ENCODE data around the gene QSOX2. TPM values are rescaled to one million over a fixed set of nuclear protein-coding genes. Genes with fewer than 3 reads are reported as not detected.
"Not testable (repeated sequence)": the region's sequence is repeated elsewhere in the genome, so short reads cannot be mapped to it uniquely, and the experiment has no call there.

QSOX2 gene
- polyA plus RNA-seq, 4 donors = 1.4 to 11.0 (median 4.3) TPM

DNA sequence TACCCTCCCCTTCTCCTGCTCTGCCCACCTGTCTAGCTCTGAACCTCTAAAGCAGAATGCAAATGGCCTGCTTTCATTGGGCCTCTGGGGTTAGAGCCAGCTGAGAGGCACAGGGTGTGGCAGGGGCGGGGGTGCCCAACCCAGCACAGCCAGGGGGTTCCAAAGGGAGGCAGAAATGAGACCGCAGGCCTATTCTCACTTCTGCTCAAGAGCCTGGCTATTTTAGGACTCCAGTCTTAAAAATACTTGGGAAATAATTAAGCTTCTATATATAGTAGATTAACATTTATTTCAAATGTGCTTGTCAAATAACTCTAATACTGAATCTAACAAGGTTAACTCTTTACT, 5.7 kb downstream of the QSOX2 start:
- WGBS, 3 donors = 54 to 78% (median 57%) methylated on average over 2 of the region's 2 CpGs
- no peak overlapping the region for H3K27ac ChIP-seq (ENCODE audit: low read depth in 1 of 3, low read length in 2 of 3)

DNA sequence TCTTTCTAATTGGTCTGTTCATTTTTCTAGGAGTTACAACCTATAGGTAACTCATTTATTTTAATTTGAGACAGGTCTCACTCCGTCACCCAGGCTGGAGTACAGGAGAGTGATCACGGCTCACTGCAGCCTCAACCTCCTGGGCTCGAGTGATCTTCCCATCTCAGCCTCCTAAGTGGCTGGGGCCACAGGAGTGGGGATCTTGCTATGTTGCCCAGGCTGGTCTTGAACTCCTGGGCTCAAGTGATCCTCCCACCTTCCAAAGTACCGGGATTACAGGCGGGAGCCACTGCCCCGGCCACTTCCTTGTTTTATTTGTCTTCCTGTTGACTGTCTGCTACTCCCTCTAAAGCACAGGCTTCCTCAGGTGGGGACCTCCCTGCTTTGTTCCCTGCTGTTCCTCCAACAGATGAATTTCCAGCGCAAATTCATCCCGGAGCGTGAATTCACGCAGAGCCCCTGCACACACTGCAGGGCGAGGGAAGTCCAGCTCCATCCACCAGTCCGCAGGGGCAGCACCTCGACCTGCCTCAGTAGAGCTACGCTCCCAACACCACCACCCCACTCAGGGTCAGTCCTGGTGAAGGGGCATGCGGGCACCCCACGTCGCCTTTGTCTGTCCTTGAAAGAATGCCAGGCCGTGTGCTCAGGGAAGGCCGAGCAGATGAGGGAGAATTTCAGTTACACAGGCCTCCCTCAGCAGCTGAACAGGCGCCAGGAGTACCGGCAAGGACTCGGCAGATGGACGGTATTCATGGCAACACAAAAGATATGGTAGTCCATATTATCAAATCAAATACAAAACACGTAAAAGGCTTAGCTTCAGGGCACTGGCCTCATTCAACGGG, 6.3 kb downstream of the QSOX2 start:
- peaks cover 0 to 6% (median under 1%) of the 10 kb centered on the region in 3 donors for H3K4me1 ChIP-seq (ENCODE audit: control insufficient read depth in 3 of 3, insufficient read depth in 2 of 3, low read depth in 1 of 3, low read length in 2 of 3)
- no peaks in the 10 kb centered on the region for H3K9me3 ChIP-seq (ENCODE audit: control insufficient read depth in 2 of 2, insufficient read depth in 1 of 2, low read depth in 1 of 2, low read length in 1 of 2)
- H3K4me3 ChIP-seq (ENCODE audit: low read depth in 1 of 3, low read length in 3 of 3) = no peak overlapping the region
- DNase-seq = no peak
- no peaks in the 10 kb centered on the region for H3K27me3 ChIP-seq (ENCODE audit: control insufficient read depth in 3 of 3, insufficient read depth in 3 of 3, low read length in 3 of 3)
- peak overlapping the region in 2 of 3 donors; percentile 8 to 18 for H3K27ac ChIP-seq (ENCODE audit: low read depth in 1 of 3, low read length in 2 of 3)
- H3K36me3 ChIP-seq (ENCODE audit: control insufficient read depth in 3 of 3, insufficient read depth in 2 of 3, low read depth in 1 of 3, low read length in 3 of 3) = peaks cover 0 to 49% (median 2%) of the 10 kb centered on the region in 3 donors
- FAIRE-seq = no peak
- 76 to 81% (median 77%) methylated on average over 25 of the region's 25 CpGs for WGBS, 3 donors

More for the DNA sequence above, 5.7 kb downstream of the QSOX2 start:
- Histone ChIP-seq H3K36me3 (ENCODE audit: control insufficient read depth in 3 of 3, insufficient read depth in 2 of 3, low read depth in 1 of 3, low read length in 3 of 3) (peaks cover 0 to 46% (median 2%) of the 10 kb centered on the region in 3 donors), H3K4me3 (ENCODE audit: low read depth in 1 of 3, low read length in 3 of 3) (no peak overlapping the region), H3K9me3 (ENCODE audit: control insufficient read depth in 2 of 2, insufficient read depth in 1 of 2, low read depth in 1 of 2, low read length in 1 of 2) (no peaks in the 10 kb centered on the region), H3K27me3 (ENCODE audit: control insufficient read depth in 3 of 3, insufficient read depth in 3 of 3, low read length in 3 of 3) (no peaks in the 10 kb centered on the region), H3K4me1 (ENCODE audit: control insufficient read depth in 3 of 3, insufficient read depth in 2 of 3, low read depth in 1 of 3, low read length in 2 of 3) (peaks cover 3 to 12% (median 3%) of the 10 kb centered on the region in 3 donors)
- DNase-seq (no peak), FAIRE-seq (no peak)

DNA sequence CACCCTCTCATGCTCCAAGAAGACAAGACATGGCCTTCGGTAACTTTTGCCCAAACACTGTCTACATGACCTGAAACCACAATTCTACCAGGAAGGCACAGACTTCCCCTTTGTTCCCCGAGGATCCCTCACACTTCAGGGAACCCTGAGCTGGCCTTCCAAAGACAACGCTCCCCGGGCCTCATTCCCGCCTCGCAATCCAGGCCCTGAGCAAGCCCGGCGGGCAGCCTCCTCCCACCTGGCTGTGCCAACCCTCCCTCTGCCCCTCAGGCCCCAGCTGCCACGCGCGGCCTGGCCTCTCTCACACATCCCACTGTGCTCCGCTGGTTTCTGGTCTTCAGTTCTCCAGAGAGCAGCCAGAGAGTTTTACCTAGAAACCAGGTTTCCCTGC, 7.3 kb downstream of the QSOX2 start:
- DNase-seq (no peak), FAIRE-seq (no peak)
- peaks cover 0 to 55% (median 2%) of the 10 kb centered on the region in 3 donors for H3K36me3 ChIP-seq (ENCODE audit: control insufficient read depth in 3 of 3, insufficient read depth in 2 of 3, low read depth in 1 of 3, low read length in 3 of 3)
- no peaks in the 10 kb centered on the region for H3K4me1 ChIP-seq (ENCODE audit: control insufficient read depth in 3 of 3, insufficient read depth in 2 of 3, low read depth in 1 of 3, low read length in 2 of 3)
- no peak overlapping the region for H3K27ac ChIP-seq (ENCODE audit: low read depth in 1 of 3, low read length in 2 of 3)
- H3K27me3 ChIP-seq (ENCODE audit: control insufficient read depth in 3 of 3, insufficient read depth in 3 of 3, low read length in 3 of 3) = no peaks in the 10 kb centered on the region
- H3K9me3 ChIP-seq (ENCODE audit: control insufficient read depth in 2 of 2, insufficient read depth in 1 of 2, low read depth in 1 of 2, low read length in 1 of 2) = no peaks in the 10 kb centered on the region
- 82 to 86% (median 83%) methylated on average over 12 of the region's 12 CpGs for WGBS, 3 donors
- H3K4me3 ChIP-seq (ENCODE audit: low read depth in 1 of 3, low read length in 3 of 3) = no peak overlapping the region

DNA sequence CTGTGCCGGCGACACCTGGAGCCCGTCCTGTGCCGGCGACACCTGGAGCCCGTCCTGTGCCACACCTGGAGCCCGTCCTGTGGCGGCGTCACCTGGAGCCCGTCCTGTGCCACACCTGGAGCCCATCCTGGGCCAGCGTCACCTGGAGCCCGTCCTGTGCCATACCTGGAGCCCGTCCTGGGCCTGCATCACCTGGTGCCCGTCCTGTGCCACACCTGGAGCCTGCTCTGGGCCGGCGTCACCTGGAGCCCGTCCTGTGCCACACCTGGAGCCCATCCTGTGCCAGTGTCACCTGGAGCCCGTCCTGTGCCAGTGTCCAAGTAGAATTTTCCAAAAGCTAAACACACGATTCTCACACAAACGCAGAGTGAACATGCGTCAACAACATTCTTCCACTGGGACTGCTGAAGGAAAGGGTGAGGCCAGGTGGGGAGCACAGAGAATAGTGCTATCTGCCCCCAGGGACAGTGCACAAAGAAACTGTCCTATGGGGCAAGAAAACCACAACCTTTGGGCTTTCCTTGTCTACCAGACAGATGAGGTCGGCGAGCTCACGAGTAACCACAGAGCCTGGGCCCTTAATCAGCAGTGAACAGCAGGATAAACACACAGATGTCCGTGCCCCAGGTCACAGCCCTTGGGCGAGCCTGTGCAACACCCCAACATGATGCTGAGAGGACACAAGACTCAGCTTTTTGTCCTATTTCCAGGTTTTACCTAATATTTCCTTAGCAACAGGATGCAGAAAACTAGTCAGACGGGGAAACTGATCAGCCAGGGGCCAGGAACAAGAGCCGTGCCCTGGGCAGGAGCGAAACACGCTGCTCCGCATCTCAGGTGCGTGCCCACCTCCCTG, 7.9 kb downstream of the QSOX2 start:
- Histone ChIP-seq H3K27ac (ENCODE audit: low read depth in 1 of 3, low read length in 2 of 3) (no peak overlapping the region), H3K9me3 (ENCODE audit: control insufficient read depth in 2 of 2, insufficient read depth in 1 of 2, low read depth in 1 of 2, low read length in 1 of 2) (no peaks in the 10 kb centered on the region), H3K4me3 (ENCODE audit: low read depth in 1 of 3, low read length in 3 of 3) (no peak overlapping the region), H3K36me3 (ENCODE audit: control insufficient read depth in 3 of 3, insufficient read depth in 2 of 3, low read depth in 1 of 3, low read length in 3 of 3) (peaks cover 0 to 56% (median 2%) of the 10 kb centered on the region in 3 donors), H3K4me1 (ENCODE audit: control insufficient read depth in 3 of 3, insufficient read depth in 2 of 3, low read depth in 1 of 3, low read length in 2 of 3) (no peaks in the 10 kb centered on the region), H3K27me3 (ENCODE audit: control insufficient read depth in 3 of 3, insufficient read depth in 3 of 3, low read length in 3 of 3) (no peaks in the 10 kb centered on the region)
- 90 to 93% (median 92%) methylated on average over 32 of the region's 32 CpGs for WGBS, 3 donors
- FAIRE-seq (no peak), DNase-seq (no peak)

DNA sequence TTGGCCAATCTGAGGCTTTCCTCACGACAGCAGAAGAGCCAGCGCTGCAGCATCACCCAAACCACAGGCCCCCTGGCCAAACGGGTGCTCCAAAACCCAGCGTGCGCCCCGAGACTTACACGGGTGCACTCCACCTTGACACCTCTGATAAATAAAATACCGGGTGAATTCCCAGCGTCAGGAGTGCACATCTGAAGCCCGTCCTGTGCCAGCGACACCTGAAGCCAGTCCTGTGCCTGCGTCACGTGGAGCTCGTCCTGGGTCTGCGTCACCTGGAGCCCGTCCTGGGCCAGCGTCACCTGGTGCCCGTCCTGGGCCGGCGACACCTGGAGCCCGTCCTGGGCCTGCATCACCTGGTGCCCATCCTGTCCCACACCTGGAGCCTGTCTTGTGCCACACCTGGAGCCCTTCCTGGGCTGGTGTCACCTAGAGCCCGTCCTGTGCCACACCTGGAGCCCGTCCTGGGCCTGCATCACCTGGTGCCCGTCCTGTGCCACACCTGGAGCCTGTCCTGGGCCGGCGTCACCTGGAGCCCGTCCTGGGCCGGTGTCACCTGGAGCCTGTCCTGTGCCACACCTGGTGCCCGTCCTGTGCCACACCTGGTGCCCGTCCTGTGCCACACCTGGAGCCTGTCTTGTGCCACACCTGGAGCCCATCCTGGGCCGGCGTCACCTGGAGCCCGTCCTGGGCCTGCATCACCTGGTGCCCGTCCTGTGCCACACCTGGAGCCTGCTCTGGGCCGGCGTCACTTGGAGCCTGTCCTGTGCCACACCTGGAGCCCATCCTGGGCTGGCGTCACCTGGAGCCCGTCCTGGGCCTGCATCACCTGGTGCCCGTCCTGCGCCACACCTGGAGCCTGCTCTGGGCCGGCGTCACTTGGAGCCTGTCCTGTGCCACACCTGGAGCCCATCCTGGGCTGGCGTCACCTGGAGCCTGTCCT, 8.9 kb downstream of the QSOX2 start:
- not testable (repeated sequence) for H3K9me3 ChIP-seq (ENCODE audit: control insufficient read depth in 2 of 2, insufficient read depth in 1 of 2, low read depth in 1 of 2, low read length in 1 of 2); H3K27me3 ChIP-seq (ENCODE audit: control insufficient read depth in 3 of 3, insufficient read depth in 3 of 3, low read length in 3 of 3); DNase-seq; H3K27ac ChIP-seq (ENCODE audit: low read depth in 1 of 3, low read length in 2 of 3); FAIRE-seq; H3K4me1 ChIP-seq (ENCODE audit: control insufficient read depth in 3 of 3, insufficient read depth in 2 of 3, low read depth in 1 of 3, low read length in 2 of 3); H3K4me3 ChIP-seq (ENCODE audit: low read depth in 1 of 3, low read length in 3 of 3)
- peaks cover 0 to 53% (median 2%) of the 10 kb centered on the region in 3 donors for H3K36me3 ChIP-seq (ENCODE audit: control insufficient read depth in 3 of 3, insufficient read depth in 2 of 3, low read depth in 1 of 3, low read length in 3 of 3)
- WGBS, 3 donors = 90 to 94% (median 92%) methylated on average over 34 to 43 of the region's 43 CpGs

DNA sequence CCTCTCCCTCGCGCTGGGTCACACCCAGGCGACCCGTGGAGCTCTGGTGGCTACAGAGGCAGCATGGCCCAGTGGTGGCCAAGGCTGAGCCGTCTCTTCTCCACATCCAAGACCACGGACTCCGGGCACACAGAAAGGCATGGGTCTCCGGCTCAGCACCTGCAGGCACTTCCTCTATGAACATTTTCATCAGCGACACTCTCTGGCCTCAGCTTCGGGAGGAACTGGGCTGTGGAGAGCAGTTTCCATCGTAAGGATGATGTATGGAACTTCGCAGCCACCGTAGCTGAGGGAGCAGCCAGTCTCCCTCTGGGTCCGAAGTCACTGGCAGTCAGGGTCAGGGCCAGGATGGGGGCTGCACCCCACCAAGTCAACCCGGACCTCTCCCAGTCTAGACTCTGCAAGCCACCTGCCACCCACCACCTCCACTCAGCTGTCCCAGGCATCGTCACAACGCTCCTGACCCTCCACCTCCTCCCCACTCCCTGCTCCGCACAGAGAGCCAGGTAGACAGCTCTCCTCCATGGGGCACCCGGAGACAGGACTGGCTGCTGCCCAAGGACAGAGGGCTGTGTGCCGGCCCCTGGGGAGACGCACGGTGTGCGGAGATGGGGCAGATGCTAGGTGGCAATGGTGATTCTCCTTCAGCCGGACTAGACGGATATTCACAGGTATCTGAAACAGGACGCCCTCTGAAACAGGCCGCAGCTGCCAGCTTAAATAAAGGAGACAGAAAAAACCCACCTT, 9.7 kb downstream of the QSOX2 start:
- DNase-seq (no peak), FAIRE-seq (no peak)
- WGBS, 3 donors = 93 to 95% (median 94%) methylated on average over 26 to 27 of the region's 27 CpGs
- no peaks in the 10 kb centered on the region for H3K9me3 ChIP-seq (ENCODE audit: control insufficient read depth in 2 of 2, insufficient read depth in 1 of 2, low read depth in 1 of 2, low read length in 1 of 2)
- no peaks in the 10 kb centered on the region for H3K27me3 ChIP-seq (ENCODE audit: control insufficient read depth in 3 of 3, insufficient read depth in 3 of 3, low read length in 3 of 3)
- no peak overlapping the region for H3K4me3 ChIP-seq (ENCODE audit: low read depth in 1 of 3, low read length in 3 of 3)
- peaks cover 0 to 52% (median 2%) of the 10 kb centered on the region in 3 donors for H3K36me3 ChIP-seq (ENCODE audit: control insufficient read depth in 3 of 3, insufficient read depth in 2 of 3, low read depth in 1 of 3, low read length in 3 of 3)
- no peaks in the 10 kb centered on the region for H3K4me1 ChIP-seq (ENCODE audit: control insufficient read depth in 3 of 3, insufficient read depth in 2 of 3, low read depth in 1 of 3, low read length in 2 of 3)
- no peak overlapping the region for H3K27ac ChIP-seq (ENCODE audit: low read depth in 1 of 3, low read length in 2 of 3)

DNA sequence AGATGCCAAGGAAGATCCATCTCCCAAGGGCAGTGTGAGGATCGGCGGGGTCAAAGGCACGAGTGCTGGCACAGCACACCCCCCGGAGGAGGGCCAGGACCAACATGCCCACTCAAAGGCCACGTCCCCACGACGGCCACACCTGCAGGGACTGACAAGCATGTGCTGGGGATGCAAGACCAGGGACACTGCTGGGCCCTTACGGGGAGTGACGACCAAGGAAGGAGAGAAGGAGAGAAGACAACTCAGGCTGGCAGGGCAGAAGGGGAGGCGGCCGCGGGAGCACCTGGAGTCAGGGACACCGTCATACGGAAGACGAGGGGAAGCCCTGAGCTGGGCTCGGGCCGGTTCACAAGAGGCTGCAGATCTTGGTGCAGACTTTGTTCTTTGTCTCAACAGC, 10.4 kb downstream of the QSOX2 start:
- FAIRE-seq (no peak), DNase-seq (no peak)
- 96% methylated on average over 17 of the region's 17 CpGs for WGBS, 3 donors
- no peak overlapping the region for H3K27ac ChIP-seq (ENCODE audit: low read depth in 1 of 3, low read length in 2 of 3)
- no peaks in the 10 kb centered on the region for H3K4me1 ChIP-seq (ENCODE audit: control insufficient read depth in 3 of 3, insufficient read depth in 2 of 3, low read depth in 1 of 3, low read length in 2 of 3)
- H3K27me3 ChIP-seq (ENCODE audit: control insufficient read depth in 3 of 3, insufficient read depth in 3 of 3, low read length in 3 of 3) = no peaks in the 10 kb centered on the region
- H3K9me3 ChIP-seq (ENCODE audit: control insufficient read depth in 2 of 2, insufficient read depth in 1 of 2, low read depth in 1 of 2, low read length in 1 of 2) = no peaks in the 10 kb centered on the region
- peaks cover 0 to 49% (median 2%) of the 10 kb centered on the region in 3 donors for H3K36me3 ChIP-seq (ENCODE audit: control insufficient read depth in 3 of 3, insufficient read depth in 2 of 3, low read depth in 1 of 3, low read length in 3 of 3)
- no peak overlapping the region for H3K4me3 ChIP-seq (ENCODE audit: low read depth in 1 of 3, low read length in 3 of 3)

Data from small intestine (tissue), 7 donors.